ENCODE results near the gene RNF7. TPM values are rescaled to one million over a fixed set of nuclear protein-coding genes. Genes with fewer than 3 reads are reported as not detected.

The RNF7 gene
- total and polyA plus RNA-seq, 2 of the 13 experiments (the other 11 are each of a cell fraction or from before 2014, with no cell fraction given) = 66.4 to 94.7 TPM

- 0 out of 2 replicates have a peak, but pooled peaks have one; percentile 14 for TF ChIP-seq TFDP1 (CRISPR knock-in tag; IDR thresholded peaks at IDR 0.05; ENCODE audit: borderline replicate concordance)
- 0 out of 2 replicates have a peak, but pooled peaks have one; percentile 6 for TF ChIP-seq NR2F6 (IDR thresholded peaks at IDR 0.05)
- TF ChIP-seq NR2F6 (CRISPR knock-in tag; IDR thresholded peaks at IDR 0.05) = no peak
- TF ChIP-seq USF2 (IDR thresholded peaks at IDR 0.05; ENCODE audit: low read depth, low read length) = peak; percentile 51
- TF ChIP-seq USF2 (CRISPR knock-in tag; IDR thresholded peaks at IDR 0.05; ENCODE audit: borderline replicate concordance) = peak; percentile 46; the same call in 1 of the 2 replicates
- 0 out of 2 replicates have a peak, but pooled peaks have one; percentile 28 for TF ChIP-seq MAX (IDR thresholded peaks at IDR 0.05)
- no peak for TF ChIP-seq KDM1A (CRISPR knock-in tag; IDR thresholded peaks at IDR 0.05)
- in situ Hi-C loops (cut with HindIII; ENCODE audit: extremely low pct_ligation_motif_present, low pct_unique_long_range_greater_than_20kb) = no loop called here
- Histone ChIP-seq H3K27me3 (ENCODE audit: control insufficient read depth in 1 of 2, insufficient read depth in 2 of 2, low read length in 2 of 2) (0 out of 5 replicates have a peak, but pooled peaks cover 0 to 4% of the 10 kb centered on the region in 2 experiments), H3K4me3 (replicated peaks in 1 of 3; ENCODE audit: insufficient read depth in 1 of 3, low read depth in 2 of 3, low read length in 3 of 3) (no peak overlapping the region), H4K20me1 (ENCODE audit: insufficient read depth, low read length) (no peaks in the 10 kb centered on the region), H3K4me1 (ENCODE audit: insufficient read depth, low read length) (peaks cover 22% of the 10 kb centered on the region), H2AFZ (ENCODE audit: low read length) (no peak overlapping the region), H3K79me2 (ENCODE audit: insufficient read depth, low read length) (no peaks in the 10 kb centered on the region), H3K9ac (ENCODE audit: insufficient read depth, low read depth, low read length) (no peak overlapping the region), H3K27ac (ENCODE audit: extremely low read length, insufficient read depth, low read length) (no peak overlapping the region), H3K36me3 (replicated peaks in 1 of 2; ENCODE audit: control insufficient read depth in 1 of 2, insufficient read depth in 2 of 2, low read length in 2 of 2) (no peaks in the 10 kb centered on the region), H3K4me2 (ENCODE audit: low read depth, low read length) (no peak overlapping the region), H3K9me3 (ENCODE audit: low read length) (no peaks in the 10 kb centered on the region)
- DNase-seq (ENCODE audit: low spot score) = peak; percentile 28
- intact Hi-C loops (cut with micrococcal nuclease; ENCODE audit: unreplicated experiment) = no loop called here
- FAIRE-seq = peak; percentile 28
- no TSS peak for BruUV-seq (replicated peaks)
- CTCF ChIA-PET (ENCODE audit: low intra/inter-chr PET ratio, low total read pairs) = no interaction called here
- WGBS (ENCODE audit: low lambda C conversion rate) = 2% methylated on average over 6 of the region's 6 CpGs
- POLR2A ChIA-PET = no interaction called here
- ATAC-seq = peak; percentile 87
Measured at GRCh38 chr3:141769221-141769894, 31.3 kb downstream of the RNF7 start.
